NK-92 (cell line): ENCODE data around the gene EOLA1.
"Not testable (repeated sequence)": the region's sequence is repeated elsewhere in the genome, so short reads cannot be mapped to it uniquely, and the experiment has no call there.

Experiments
- DNase-seq: peaks from one replicate; lab custom pipeline; 2025; ENCODE audit not compliant: unreplicated experiment; lab: John Stamatoyannopoulos, UW

The EOLA1 gene

DNA sequence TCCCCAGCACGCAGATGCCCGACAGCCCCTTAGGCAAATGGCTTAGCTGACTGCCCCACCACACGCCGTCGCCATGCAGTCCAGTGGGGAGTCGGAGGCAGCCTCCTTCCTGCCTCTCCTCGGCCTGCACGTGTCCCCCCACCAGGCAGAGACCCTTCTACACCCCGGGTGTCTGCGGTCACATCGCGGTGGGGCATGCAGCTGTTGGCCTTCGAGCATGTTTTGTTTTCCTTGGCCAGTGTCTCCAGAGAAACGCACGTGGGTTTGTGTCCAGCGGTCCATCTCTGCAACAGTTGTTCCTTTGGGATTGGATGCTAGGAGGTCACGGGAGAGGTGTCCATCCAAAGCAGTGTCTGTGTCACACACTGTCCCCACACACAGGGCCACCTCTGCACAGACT, 54.4 kb downstream of the EOLA1 start, which contains the start of gene HSFX2:
Gene HSFX2, minus strand, starts transcription at position 101 of the 400 bp plus-strand sequence. CDS start 614 bp downstream, outside the sequence.
- not testable (repeated sequence) for DNase-seq

DNA sequence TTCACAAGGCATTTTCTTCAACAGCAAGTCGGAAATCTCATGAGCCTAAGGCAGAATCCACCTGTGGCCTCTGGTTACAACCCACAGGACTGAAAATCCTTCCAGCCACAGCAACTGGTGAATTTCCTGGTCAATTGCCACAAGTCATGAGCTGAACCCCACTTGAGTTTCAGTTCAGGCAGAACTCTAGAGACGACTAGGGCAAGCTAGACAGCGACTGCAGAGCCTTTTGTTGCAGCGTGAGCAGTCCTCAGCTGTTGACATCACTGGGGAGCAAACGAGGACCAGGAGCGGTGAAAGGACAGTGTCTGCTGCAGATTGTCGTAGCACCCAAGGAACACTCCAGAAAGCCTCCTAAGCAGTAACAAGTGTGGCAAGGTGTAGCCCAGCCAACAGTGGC, 55.1 kb downstream of the EOLA1 start:
- DNase-seq, result not testable (repeated sequence)
